ENCODE results near the gene ATAD3B. TPM values are rescaled to one million over a fixed set of nuclear protein-coding genes. Genes with fewer than 3 reads are reported as not detected.

The ATAD3B gene
- total RNA-seq, 1 experiment from 2014 or later: 63.6 TPM

DNA sequence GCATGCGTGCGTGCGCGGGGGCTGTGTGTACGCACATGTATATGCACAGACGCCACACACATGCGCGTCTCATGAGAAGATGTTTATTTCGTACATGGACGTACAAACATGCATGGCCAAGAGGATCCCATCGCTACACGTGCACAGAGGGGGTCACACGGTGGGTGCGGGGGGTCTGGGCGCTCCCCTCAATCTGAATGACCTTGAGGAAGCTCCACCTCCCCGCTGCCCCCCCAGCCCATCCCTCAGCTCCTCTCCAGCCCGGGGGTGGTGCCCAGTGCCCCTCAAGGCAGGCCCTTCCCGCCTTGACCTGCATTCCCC is 67.4 kb downstream of the ATAD3B start:
- Mint-ChIP-seq H3K9me3 (no peaks in the 10 kb centered on the region), H3K27ac (peak overlapping the region; percentile 88), H3K4me1 (peaks cover 3% of the 10 kb centered on the region; the same call in 1 of the 2 replicates), H3K27me3 (ENCODE audit: low read depth) (no peaks in the 10 kb centered on the region), H3K36me3 (peaks cover 10% of the 10 kb centered on the region; the same call in 1 of the 2 replicates), H3K4me3 (peak overlapping the region; percentile 71)
- no peak for DNase-seq (ENCODE audit: low spot score)
- ChIA-PET POLR2A (no interaction called here), CTCF (interaction anchor here (0.6 to 1.6 kb wide), 4 partner anchors 12 to 249 kb away, joined by 3 to 11 read pairs (median 4); no protein-coding TSS in a partner anchor)
- no peak for ATAC-seq
- TF ChIP-seq, protein P1, sequence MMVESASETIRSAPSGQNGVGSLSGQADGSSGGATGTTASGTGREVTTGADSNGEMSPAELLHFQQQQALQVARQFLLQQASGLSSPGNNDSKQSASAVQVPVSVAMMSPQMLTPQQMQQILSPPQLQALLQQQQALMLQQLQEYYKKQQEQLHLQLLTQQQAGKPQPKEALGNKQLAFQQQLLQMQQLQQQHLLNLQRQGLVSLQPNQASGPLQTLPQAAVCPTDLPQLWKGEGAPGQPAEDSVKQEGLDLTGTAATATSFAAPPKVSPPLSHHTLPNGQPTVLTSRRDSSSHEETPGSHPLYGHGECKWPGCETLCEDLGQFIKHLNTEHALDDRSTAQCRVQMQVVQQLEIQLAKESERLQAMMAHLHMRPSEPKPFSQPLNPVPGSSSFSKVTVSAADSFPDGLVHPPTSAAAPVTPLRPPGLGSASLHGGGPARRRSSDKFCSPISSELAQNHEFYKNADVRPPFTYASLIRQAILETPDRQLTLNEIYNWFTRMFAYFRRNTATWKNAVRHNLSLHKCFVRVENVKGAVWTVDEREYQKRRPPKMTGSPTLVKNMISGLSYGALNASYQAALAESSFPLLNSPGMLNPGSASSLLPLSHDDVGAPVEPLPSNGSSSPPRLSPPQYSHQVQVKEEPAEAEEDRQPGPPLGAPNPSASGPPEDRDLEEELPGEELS (CRISPR knock-in tag; IDR thresholded peaks at IDR 0.05): no peak
- no peak for TF ChIP-seq FOXP1 (CRISPR knock-in tag; IDR thresholded peaks at IDR 0.05; ENCODE audit: borderline replicate concordance)

DNA sequence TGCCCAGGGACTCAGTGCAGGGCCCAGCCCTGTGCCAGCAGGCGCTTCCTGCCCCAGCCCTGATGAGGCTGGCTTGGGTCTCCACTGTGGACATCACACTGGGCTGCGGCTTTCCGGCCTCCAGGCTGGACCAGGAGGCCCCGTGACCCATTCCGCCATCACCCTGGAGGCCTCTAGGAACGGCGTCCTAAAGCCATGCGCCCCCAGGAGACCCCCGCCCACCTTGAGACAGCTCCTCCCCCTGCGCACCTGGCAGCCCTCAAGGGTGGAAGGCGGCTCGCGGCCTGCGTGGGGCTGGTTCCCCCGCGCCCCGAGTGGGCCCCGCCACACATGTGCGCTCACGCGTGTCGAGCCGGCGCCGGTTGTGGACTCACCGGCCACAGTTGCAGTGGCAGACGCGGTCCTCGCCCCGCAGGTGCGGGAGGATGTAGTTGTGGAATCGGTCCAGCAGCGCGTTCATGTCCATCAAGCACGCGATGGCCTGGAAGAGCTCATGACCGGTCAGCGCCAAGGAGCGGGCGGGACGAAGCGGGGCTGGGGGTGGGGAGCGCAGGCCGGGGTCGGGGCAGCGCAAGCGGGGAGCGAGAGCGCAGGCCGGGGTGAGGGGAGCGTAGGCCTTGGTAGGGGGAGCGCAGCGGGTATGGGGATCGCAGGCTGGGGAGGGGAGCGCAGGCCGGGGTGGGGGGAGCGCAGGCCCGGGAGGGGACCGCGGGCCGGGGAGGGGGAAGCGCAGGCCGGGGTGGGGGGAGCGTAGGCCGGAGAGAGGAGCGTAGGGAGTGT is 67.9 kb downstream of the ATAD3B start:
- POLR2A ChIA-PET: interaction anchor here (0.6 kb wide), 2 partner anchors 77 to 230 kb away, joined by 3 to 4 read pairs; no protein-coding TSS in a partner anchor
- Mint-ChIP-seq H3K36me3 (peaks cover 10% of the 10 kb centered on the region; the same call in 1 of the 2 replicates), H3K4me1 (peaks cover 3% of the 10 kb centered on the region; the same call in 1 of the 2 replicates), H3K9me3 (no peaks in the 10 kb centered on the region), H3K27ac (no peak overlapping the region), H3K4me3 (peak overlapping the region; percentile 71), H3K27me3 (ENCODE audit: low read depth) (no peaks in the 10 kb centered on the region)
- ATAC-seq (peak; percentile 10), DNase-seq (ENCODE audit: low spot score) (peak; percentile 64)
- CTCF ChIA-PET: interaction anchor here (0.6 to 1.6 kb wide), 7 partner anchors 12 to 250 kb away, joined by 3 to 11 read pairs (median 3); no protein-coding TSS in a partner anchor
- TF ChIP-seq, protein P2, sequence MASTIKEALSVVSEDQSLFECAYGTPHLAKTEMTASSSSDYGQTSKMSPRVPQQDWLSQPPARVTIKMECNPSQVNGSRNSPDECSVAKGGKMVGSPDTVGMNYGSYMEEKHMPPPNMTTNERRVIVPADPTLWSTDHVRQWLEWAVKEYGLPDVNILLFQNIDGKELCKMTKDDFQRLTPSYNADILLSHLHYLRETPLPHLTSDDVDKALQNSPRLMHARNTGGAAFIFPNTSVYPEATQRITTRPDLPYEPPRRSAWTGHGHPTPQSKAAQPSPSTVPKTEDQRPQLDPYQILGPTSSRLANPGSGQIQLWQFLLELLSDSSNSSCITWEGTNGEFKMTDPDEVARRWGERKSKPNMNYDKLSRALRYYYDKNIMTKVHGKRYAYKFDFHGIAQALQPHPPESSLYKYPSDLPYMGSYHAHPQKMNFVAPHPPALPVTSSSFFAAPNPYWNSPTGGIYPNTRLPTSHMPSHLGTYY (CRISPR knock-in tag; IDR thresholded peaks at IDR 0.05): no peak
- no peak for TF ChIP-seq TP53 (CRISPR knock-in tag; IDR thresholded peaks at IDR 0.05)
- TF ChIP-seq, protein P3, sequence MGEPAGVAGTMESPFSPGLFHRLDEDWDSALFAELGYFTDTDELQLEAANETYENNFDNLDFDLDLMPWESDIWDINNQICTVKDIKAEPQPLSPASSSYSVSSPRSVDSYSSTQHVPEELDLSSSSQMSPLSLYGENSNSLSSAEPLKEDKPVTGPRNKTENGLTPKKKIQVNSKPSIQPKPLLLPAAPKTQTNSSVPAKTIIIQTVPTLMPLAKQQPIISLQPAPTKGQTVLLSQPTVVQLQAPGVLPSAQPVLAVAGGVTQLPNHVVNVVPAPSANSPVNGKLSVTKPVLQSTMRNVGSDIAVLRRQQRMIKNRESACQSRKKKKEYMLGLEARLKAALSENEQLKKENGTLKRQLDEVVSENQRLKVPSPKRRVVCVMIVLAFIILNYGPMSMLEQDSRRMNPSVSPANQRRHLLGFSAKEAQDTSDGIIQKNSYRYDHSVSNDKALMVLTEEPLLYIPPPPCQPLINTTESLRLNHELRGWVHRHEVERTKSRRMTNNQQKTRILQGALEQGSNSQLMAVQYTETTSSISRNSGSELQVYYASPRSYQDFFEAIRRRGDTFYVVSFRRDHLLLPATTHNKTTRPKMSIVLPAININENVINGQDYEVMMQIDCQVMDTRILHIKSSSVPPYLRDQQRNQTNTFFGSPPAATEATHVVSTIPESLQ (CRISPR knock-in tag; IDR thresholded peaks at IDR 0.05): no peak
- TF ChIP-seq FOXP1 (CRISPR knock-in tag; IDR thresholded peaks at IDR 0.05; ENCODE audit: borderline replicate concordance): no peak
- TF ChIP-seq, protein P4, sequence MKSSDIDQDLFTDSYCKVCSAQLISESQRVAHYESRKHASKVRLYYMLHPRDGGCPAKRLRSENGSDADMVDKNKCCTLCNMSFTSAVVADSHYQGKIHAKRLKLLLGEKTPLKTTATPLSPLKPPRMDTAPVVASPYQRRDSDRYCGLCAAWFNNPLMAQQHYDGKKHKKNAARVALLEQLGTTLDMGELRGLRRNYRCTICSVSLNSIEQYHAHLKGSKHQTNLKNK (CRISPR knock-in tag; IDR thresholded peaks at IDR 0.05): no peak
- TF ChIP-seq NR3C1 (CRISPR knock-in tag; conservative IDR thresholded peaks at IDR 0.05; ENCODE audit: low read depth): 0 out of 2 replicates have a peak, but pooled peaks have one; percentile 25
- TF ChIP-seq, protein P5, sequence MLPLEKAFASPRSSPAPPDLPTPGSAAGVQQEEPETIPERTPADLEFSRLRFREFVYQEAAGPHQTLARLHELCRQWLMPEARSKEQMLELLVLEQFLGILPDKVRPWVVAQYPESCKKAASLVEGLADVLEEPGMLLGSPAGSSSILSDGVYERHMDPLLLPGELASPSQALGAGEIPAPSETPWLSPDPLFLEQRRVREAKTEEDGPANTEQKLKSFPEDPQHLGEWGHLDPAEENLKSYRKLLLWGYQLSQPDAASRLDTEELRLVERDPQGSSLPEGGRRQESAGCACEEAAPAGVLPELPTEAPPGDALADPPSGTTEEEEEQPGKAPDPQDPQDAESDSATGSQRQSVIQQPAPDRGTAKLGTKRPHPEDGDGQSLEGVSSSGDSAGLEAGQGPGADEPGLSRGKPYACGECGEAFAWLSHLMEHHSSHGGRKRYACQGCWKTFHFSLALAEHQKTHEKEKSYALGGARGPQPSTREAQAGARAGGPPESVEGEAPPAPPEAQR (CRISPR knock-in tag; IDR thresholded peaks at IDR 0.05): no peak
- TF ChIP-seq, protein P6, sequence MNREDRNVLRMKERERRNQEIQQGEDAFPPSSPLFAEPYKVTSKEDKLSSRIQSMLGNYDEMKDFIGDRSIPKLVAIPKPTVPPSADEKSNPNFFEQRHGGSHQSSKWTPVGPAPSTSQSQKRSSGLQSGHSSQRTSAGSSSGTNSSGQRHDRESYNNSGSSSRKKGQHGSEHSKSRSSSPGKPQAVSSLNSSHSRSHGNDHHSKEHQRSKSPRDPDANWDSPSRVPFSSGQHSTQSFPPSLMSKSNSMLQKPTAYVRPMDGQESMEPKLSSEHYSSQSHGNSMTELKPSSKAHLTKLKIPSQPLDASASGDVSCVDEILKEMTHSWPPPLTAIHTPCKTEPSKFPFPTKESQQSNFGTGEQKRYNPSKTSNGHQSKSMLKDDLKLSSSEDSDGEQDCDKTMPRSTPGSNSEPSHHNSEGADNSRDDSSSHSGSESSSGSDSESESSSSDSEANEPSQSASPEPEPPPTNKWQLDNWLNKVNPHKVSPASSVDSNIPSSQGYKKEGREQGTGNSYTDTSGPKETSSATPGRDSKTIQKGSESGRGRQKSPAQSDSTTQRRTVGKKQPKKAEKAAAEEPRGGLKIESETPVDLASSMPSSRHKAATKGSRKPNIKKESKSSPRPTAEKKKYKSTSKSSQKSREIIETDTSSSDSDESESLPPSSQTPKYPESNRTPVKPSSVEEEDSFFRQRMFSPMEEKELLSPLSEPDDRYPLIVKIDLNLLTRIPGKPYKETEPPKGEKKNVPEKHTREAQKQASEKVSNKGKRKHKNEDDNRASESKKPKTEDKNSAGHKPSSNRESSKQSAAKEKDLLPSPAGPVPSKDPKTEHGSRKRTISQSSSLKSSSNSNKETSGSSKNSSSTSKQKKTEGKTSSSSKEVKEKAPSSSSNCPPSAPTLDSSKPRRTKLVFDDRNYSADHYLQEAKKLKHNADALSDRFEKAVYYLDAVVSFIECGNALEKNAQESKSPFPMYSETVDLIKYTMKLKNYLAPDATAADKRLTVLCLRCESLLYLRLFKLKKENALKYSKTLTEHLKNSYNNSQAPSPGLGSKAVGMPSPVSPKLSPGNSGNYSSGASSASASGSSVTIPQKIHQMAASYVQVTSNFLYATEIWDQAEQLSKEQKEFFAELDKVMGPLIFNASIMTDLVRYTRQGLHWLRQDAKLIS (CRISPR knock-in tag; IDR thresholded peaks at IDR 0.05; ENCODE audit: borderline replicate concordance): no peak
- no peak for TF ChIP-seq CREB1 (CRISPR knock-in tag; IDR thresholded peaks at IDR 0.05)
- 0 out of 2 replicates have a peak, but pooled peaks have one; percentile 31 for TF ChIP-seq ZNF138 (CRISPR knock-in tag; conservative IDR thresholded peaks at IDR 0.05)
- TF ChIP-seq OVOL2 (CRISPR knock-in tag; IDR thresholded peaks at IDR 0.05; ENCODE audit: borderline replicate concordance): no peak
- TF ChIP-seq FOXJ3 (CRISPR knock-in tag; IDR thresholded peaks at IDR 0.05; ENCODE audit: borderline replicate concordance): no peak
- TF ChIP-seq, protein P7, sequence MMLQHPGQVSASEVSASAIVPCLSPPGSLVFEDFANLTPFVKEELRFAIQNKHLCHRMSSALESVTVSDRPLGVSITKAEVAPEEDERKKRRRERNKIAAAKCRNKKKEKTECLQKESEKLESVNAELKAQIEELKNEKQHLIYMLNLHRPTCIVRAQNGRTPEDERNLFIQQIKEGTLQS (CRISPR knock-in tag; conservative IDR thresholded peaks at IDR 0.05): no peak
- TF ChIP-seq, protein P8, sequence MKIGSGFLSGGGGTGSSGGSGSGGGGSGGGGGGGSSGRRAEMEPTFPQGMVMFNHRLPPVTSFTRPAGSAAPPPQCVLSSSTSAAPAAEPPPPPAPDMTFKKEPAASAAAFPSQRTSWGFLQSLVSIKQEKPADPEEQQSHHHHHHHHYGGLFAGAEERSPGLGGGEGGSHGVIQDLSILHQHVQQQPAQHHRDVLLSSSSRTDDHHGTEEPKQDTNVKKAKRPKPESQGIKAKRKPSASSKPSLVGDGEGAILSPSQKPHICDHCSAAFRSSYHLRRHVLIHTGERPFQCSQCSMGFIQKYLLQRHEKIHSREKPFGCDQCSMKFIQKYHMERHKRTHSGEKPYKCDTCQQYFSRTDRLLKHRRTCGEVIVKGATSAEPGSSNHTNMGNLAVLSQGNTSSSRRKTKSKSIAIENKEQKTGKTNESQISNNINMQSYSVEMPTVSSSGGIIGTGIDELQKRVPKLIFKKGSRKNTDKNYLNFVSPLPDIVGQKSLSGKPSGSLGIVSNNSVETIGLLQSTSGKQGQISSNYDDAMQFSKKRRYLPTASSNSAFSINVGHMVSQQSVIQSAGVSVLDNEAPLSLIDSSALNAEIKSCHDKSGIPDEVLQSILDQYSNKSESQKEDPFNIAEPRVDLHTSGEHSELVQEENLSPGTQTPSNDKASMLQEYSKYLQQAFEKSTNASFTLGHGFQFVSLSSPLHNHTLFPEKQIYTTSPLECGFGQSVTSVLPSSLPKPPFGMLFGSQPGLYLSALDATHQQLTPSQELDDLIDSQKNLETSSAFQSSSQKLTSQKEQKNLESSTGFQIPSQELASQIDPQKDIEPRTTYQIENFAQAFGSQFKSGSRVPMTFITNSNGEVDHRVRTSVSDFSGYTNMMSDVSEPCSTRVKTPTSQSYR (CRISPR knock-in tag; IDR thresholded peaks at IDR 0.05): no peak
- 0 out of 2 replicates have a peak, but pooled peaks have one; percentile 20 for TF ChIP-seq MYBL2 (CRISPR knock-in tag; IDR thresholded peaks at IDR 0.05)
- TF ChIP-seq ZNF121 (CRISPR knock-in tag; IDR thresholded peaks at IDR 0.05): no peak

Measured in WTC11 (cell line).